ENCODE data around the gene XCL2. TPM values are rescaled to one million over a fixed set of nuclear protein-coding genes. Genes with fewer than 3 reads are reported as not detected.
"Not testable (repeated sequence)": the region's sequence is repeated elsewhere in the genome, so short reads cannot be mapped to it uniquely, and the experiment has no call there.

Gene XCL2
- polyA plus RNA-seq, 4 donors = 0.36 to 0.50 TPM; not detected in 2

GRCh38 chr1:168561989-168562388 is 18.2 kb upstream of the XCL2 start:
- no peak for DNase-seq (ENCODE audit: low read depth in 4 of 4, low spot score in 3 of 4)

GRCh38 chr1:168560370-168560769 is 16.6 kb upstream of the XCL2 start:
- DNase-seq (ENCODE audit: low read depth in 4 of 4, low spot score in 3 of 4) = no peak

GRCh38 chr1:168556647-168557046 is 12.8 kb upstream of the XCL2 start:
- DNase-seq (ENCODE audit: low read depth in 4 of 4, low spot score in 3 of 4) = no peak

- no peak for DNase-seq (ENCODE audit: low read depth in 4 of 4, low spot score in 3 of 4)
Measured at GRCh38 chr1:168555508-168556046, 11.8 kb upstream of the XCL2 start.

- no peak for DNase-seq (ENCODE audit: low read depth in 4 of 4, low spot score in 3 of 4)
Measured at GRCh38 chr1:168554603-168555483, 11.0 kb upstream of the XCL2 start.

- no peak for DNase-seq (ENCODE audit: low read depth in 4 of 4, low spot score in 3 of 4)
Measured at GRCh38 chr1:168553680-168554553, 10.1 kb upstream of the XCL2 start.

- DNase-seq (ENCODE audit: low read depth in 4 of 4, low spot score in 3 of 4) = no peak
Measured at GRCh38 chr1:168552961-168553360, 9.2 kb upstream of the XCL2 start.

GRCh38 chr1:168551688-168552087 is 7.9 kb upstream of the XCL2 start:
- DNase-seq (ENCODE audit: low read depth in 4 of 4, low spot score in 3 of 4) = no peak

- no peak for DNase-seq (ENCODE audit: low read depth in 4 of 4, low spot score in 3 of 4)
Measured at GRCh38 chr1:168550971-168551370, 7.2 kb upstream of the XCL2 start.

GRCh38 chr1:168546553-168546895 is 2.7 kb upstream of the XCL2 start:
- not testable (repeated sequence) for DNase-seq (ENCODE audit: low read depth in 4 of 4, low spot score in 3 of 4)

- DNase-seq (ENCODE audit: low read depth in 4 of 4, low spot score in 3 of 4) = not testable (repeated sequence)
Measured at GRCh38 chr1:168545678-168546552, 2.1 kb upstream of the XCL2 start.

- DNase-seq (ENCODE audit: low read depth in 4 of 4, low spot score in 3 of 4) = not testable (repeated sequence)
Measured at GRCh38 chr1:168542978-168543377, 819 bp downstream of the XCL2 start.

GRCh38 chr1:168540798-168541197 is 3.0 kb downstream of the XCL2 start:
- DNase-seq (ENCODE audit: low read depth in 4 of 4, low spot score in 3 of 4) = not testable (repeated sequence)

- no peak for DNase-seq (ENCODE audit: low read depth in 4 of 4, low spot score in 3 of 4)
Measured at GRCh38 chr1:168535536-168535935, 8.3 kb downstream of the XCL2 start.

GRCh38 chr1:168531615-168532345 is 12.0 kb downstream of the XCL2 start:
- no peak for DNase-seq (ENCODE audit: low read depth in 4 of 4, low spot score in 3 of 4)

- DNase-seq (ENCODE audit: low read depth in 4 of 4, low spot score in 3 of 4) = no peak
Measured at GRCh38 chr1:168529518-168529917, 14.3 kb downstream of the XCL2 start.

GRCh38 chr1:168521401-168522000 is 22.3 kb downstream of the XCL2 start:
- no peak for DNase-seq (ENCODE audit: low read depth in 4 of 4, low spot score in 3 of 4)

- DNase-seq (ENCODE audit: low read depth in 4 of 4, low spot score in 3 of 4) = no peak
Measured at GRCh38 chr1:168520832-168521231, 23.0 kb downstream of the XCL2 start.

- DNase-seq (ENCODE audit: low read depth in 4 of 4, low spot score in 3 of 4) = no peak
Measured at GRCh38 chr1:168520052-168520751, 23.6 kb downstream of the XCL2 start.

Measured in left renal pelvis (tissue), 4 donors.